GM18909 (cell line): ENCODE measurements around the gene EVI5.
A peak's percentile ranks its signal among the peaks of the same experiment; 100 is the strongest.
"Not testable (repeated sequence)": the region's sequence is repeated elsewhere in the genome, so short reads cannot be mapped to it uniquely, and the experiment has no call there.

ENCODE experiments used
- ATAC-seq: cut with Tn5 transposase; IDR thresholded peaks from one replicate; pipeline ENCODE4 v1.9.1; 2021; ENCODE audit warnings: mild to moderate bottlenecking; ENCODE audit not compliant: unreplicated experiment, poor library complexity

The EVI5 gene

GRCh38 chr1:92754000-92754718 is 30.7 kb downstream of the EVI5 start:
- no peak for ATAC-seq

GRCh38 chr1:92752719-92753118 is 32.2 kb downstream of the EVI5 start:
- no peak for ATAC-seq

- ATAC-seq: peak; percentile 70
Measured at GRCh38 chr1:92749024-92749634, 35.8 kb downstream of the EVI5 start.

GRCh38 chr1:92748138-92748537 is 36.8 kb downstream of the EVI5 start:
- ATAC-seq: no peak

- no peak for ATAC-seq
Measured at GRCh38 chr1:92747735-92748134, 37.2 kb downstream of the EVI5 start.

- not testable (repeated sequence) for ATAC-seq
Measured at GRCh38 chr1:92746255-92746654, 38.7 kb downstream of the EVI5 start.

GRCh38 chr1:92743221-92743620 is 41.7 kb downstream of the EVI5 start:
- ATAC-seq: no peak

- ATAC-seq: no peak
Measured at GRCh38 chr1:92739669-92740524, 45.0 kb downstream of the EVI5 start.

GRCh38 chr1:92736395-92736794 is 48.5 kb downstream of the EVI5 start:
- ATAC-seq: no peak

GRCh38 chr1:92730476-92730875 is 54.4 kb downstream of the EVI5 start:
- ATAC-seq: no peak

GRCh38 chr1:92728697-92729096 is 56.2 kb downstream of the EVI5 start:
- no peak for ATAC-seq

GRCh38 chr1:92723713-92724112 is 61.2 kb downstream of the EVI5 start:
- not testable (repeated sequence) for ATAC-seq

- no peak for ATAC-seq
Measured at GRCh38 chr1:92721886-92722285, 63.0 kb downstream of the EVI5 start.

- ATAC-seq: not testable (repeated sequence)
Measured at GRCh38 chr1:92721157-92721556, 63.8 kb downstream of the EVI5 start.

- not testable (repeated sequence) for ATAC-seq
Measured at GRCh38 chr1:92715476-92715951, 69.4 kb downstream of the EVI5 start.

- no peak for ATAC-seq
Measured at GRCh38 chr1:92713939-92714338, 71.0 kb downstream of the EVI5 start.

GRCh38 chr1:92711473-92712165 is 73.3 kb downstream of the EVI5 start:
- no peak for ATAC-seq

- ATAC-seq: no peak
Measured at GRCh38 chr1:92709738-92710137, 75.2 kb downstream of the EVI5 start.

- ATAC-seq: no peak
Measured at GRCh38 chr1:92708368-92708950, 76.4 kb downstream of the EVI5 start.

GRCh38 chr1:92707709-92708108 is 77.2 kb downstream of the EVI5 start:
- no peak for ATAC-seq
